GM21529 (cell line): Measurements from ENCODE around the gene LRRC15.

Experiments used
- ATAC-seq: cut with Tn5 transposase; IDR thresholded peaks from one replicate; pipeline ENCODE4 v1.9.1; 2021; ENCODE audit not compliant: unreplicated experiment

LRRC15 gene

DNA sequence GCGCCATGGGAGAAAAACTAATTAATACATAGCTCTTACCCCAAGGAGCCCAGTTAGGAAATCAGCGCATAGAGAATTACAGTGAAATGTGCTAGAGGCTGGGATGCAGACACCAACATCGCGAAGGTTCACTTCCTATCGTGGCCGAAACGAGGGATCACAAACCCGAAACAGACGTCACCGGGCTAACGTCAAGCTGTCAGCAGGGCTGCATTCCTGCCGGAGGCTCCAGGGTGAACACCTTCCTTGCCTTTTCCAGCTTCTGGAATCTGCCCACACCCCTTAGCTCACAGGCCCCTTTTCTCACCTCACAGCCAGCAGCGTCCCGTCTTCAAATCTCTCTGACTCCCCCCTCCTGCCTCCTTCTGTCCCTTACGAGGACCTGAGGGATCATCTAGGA, 16.5 kb upstream of the LRRC15 start:
- no peak for ATAC-seq

- no peak for ATAC-seq
These were observed 15.0 kb upstream of the LRRC15 start for GRCh38 chr3:194384569-194385001.

GRCh38 chr3:194384156-194384555, 14.6 kb upstream of the LRRC15 start:
- no peak for ATAC-seq

DNA sequence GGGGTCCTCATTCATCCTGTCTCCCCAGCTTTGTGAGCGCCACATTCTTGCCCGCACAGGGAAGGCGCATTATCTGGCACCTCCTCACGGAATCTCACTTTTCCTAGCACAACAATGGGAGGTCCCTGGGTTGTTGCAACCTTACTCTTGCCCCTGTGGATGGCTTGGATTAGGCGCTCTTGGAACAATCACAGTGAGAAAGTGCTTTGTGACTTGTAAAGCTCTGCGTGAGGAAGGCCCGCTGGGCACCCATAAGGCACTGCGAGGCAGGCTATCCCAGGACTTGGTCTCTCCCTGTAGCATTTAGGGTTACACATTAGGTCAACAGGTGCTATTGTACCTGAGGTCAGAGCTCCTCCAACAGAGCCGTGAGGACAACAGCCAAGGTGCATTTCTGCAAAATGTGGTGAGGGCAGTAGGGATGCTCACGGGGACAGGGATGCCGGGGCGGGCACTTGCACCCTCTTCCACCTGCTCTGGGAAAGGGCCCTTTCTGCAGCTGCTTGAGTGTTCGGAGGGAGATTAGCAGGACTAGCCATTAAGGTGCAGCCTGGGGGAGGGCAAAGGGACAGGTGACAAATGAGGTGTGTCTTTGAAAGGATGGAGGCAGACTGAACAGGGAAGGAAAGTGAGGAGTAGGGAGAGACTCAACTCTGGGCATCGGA, 13.9 kb upstream of the LRRC15 start:
- no peak for ATAC-seq

- no peak for ATAC-seq
These were observed 13.3 kb upstream of the LRRC15 start for GRCh38 chr3:194382892-194383223.

DNA sequence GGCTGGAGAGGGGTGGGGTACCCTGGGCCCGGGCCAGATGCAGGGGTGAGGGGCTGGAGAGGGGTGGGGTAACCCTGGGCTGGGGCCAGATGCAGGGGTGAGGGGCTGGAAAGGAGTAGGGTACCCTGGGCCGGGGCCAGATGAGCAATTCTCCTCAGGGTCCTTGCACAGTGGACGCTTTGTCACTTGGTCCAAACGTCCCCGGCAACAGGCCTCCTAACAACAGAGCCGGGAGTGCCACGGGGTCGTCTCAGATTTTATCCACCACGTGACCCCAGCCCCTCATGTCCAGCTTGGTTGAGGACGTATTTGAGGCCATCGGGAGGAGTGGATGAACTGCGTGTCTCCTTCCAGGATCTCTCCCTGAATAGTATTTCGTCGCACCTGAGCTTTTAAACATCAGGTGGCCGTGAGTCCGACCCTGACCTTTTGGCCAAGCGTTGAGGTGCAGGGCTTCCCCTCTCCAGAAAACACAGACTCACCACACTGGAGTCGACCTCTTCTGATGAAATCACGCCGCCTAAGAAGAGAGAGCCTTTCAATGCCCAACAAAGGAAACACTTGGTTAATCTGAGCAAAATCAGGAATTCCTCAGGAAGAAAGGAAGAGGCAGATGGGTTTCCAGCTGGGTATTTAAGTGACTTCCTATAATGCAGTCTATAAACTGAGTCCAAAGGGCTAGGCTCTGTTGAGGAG, 12.8 kb upstream of the LRRC15 start:
- ATAC-seq = no peak

DNA sequence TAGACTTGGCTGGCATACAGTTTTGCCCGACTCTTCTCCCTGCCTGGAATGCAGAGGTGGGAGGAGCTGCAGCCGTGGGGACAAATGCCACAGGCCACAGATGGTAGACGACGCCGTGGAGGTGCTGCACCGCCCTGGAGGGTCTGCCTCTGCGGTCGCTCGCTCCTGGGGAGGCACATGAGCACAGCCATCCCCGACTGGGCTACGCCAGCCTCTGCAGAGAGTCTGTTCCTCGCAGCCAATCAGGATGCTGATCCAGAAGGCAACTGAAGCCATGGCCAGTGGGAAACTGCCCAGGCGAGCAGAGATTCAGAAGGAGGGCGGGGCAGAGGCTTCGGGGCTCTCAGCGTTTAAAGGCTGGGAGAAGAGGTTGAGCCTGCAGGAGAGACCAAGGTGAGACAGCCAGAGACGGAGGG, 11.9 kb upstream of the LRRC15 start:
- ATAC-seq = no peak

- ATAC-seq = no peak
These were observed 10.8 kb upstream of the LRRC15 start for GRCh38 chr3:194380326-194380725.

DNA sequence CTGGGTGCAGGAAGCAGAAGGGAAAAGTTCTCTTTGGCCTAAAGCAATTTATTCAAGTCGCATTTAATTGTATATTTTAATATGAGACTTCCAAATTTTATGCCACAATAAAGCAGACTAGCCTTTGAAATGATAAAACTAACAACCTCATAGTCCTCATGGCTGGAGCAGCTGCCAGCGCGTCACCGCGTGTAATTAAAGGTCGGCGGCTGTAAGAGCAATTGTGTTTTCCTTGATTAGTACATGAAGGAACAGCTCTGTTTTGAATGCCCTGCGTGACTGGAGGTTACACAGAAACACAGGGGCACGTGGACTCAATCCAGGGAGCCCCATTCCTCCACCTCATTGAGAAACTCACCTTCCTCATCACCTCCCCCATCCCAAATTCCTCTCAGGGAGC, 10.1 kb upstream of the LRRC15 start:
- ATAC-seq = no peak

GRCh38 chr3:194379231-194379630, 9.7 kb upstream of the LRRC15 start:
- no peak for ATAC-seq

DNA sequence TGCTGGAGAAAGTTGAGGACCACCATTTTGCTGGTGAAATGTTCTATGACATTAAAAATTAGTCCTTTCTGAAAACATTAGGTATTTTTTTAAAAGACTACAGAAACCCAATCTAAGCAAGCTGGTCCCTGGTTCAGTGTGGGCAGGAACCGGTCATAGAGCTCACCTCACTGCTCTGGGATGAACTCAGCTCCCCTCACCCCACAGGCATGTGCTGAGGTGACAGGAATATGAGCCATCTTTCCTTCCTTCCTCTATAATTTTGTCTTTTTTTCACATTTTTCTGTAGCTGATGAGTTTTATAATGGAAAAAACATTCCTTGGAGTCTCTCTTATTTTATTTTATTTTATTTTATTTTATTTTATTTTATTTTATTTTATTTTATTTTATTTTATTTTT, 8.2 kb upstream of the LRRC15 start:
- ATAC-seq = no peak

DNA sequence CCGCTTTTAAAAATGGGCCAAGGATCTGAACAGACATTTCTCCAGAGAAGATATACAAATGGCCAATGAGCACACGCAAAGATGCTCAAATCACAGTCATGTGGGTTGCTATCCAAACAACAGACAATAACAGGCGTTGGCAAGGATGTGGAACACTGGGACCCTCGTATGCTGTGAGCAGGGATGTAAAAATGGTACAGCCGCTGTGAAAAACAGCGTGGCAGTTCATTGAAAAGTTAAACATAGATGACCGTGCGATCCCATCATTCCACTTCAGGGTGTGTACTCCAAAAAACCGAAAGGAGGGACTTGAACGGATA, 6.7 kb upstream of the LRRC15 start:
- ATAC-seq = no peak

DNA sequence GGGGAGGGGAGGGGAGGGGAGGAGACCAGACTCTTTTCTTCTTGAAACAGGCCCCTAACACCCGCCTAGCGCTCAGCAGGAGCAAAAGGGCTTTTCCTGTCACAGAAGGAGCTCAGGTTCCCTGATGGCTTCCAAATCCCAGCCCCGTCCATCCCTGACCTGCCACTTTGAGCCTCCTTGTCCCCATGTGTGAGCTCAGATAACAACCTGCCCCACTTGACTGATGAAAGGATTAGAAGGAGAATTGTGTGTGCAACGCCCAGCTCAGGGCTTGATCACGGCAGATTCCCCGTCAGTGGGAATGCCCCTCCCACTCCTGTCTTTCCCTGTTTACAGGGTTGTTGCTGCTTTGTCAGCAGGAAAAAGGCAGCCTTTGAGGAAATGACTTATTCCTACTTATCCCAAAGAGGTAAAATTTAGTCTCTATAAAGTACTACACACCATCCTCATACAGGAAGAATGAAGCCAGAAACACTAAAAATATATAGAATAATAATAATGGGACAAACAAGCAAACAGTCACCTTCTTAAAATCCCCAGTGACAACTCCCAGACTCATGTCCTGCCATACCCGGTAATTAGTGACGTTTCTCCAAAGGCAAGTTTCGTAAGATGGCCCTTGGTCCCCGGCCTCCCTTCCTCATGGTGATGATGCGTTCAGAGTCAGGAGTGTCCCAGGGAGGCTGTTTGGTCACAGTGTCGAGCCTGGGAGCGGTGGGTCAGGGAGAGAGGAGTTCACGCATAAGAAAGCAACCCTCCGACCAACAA, 6.1 kb upstream of the LRRC15 start:
- ATAC-seq = no peak

DNA sequence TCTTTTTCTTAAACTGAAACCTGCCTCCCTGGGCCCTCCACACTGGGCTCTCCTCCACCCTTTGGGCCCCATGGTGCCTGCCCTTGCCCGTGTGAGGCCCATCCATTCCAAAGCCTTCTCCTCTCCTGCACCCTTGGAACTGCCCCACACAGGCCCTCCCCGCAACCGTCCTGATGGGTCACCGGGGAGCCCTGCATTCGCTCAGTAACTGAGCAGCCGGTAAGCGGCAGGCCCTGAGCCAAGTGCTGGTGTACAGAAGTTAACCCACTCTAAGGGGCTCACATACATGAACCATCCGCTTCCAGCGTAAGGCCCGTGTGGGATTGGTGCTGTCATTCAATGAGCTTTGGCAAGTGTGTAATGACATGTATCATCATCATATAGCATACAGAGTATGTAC, 5.4 kb upstream of the LRRC15 start:
- ATAC-seq = no peak

GRCh38 chr3:194373899-194374298, 4.4 kb upstream of the LRRC15 start:
- no peak for ATAC-seq

- ATAC-seq = no peak
These were observed 3.5 kb upstream of the LRRC15 start for GRCh38 chr3:194373028-194373427.

GRCh38 chr3:194370753-194371152, 1.2 kb upstream of the LRRC15 start:
- ATAC-seq = no peak

DNA sequence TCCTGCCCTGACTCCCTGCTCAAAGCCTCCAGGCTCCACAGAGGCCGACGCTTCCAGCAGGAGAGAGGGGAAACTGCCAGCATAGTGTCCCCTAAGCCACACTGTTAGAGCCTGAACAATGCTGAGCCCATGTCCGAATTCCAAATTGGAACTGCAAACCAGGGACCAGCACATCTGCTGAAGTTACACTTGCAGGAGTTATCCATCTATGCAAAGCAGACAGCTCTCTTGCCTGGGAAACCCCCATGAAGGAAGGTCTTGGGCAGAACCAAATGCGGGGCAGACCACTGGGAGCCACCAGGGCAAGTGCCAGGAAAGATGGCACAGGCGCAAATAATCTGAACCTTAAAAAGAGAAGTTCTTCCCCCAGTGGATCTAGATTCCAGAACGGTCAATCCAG, 625 bp downstream of the LRRC15 start:
- no peak for ATAC-seq

- no peak for ATAC-seq
These were observed 1.3 kb downstream of the LRRC15 start for GRCh38 chr3:194367992-194368841.

GRCh38 chr3:194365978-194366490, 3.5 kb downstream of the LRRC15 start:
- ATAC-seq = no peak

- no peak for ATAC-seq
These were observed 4.0 kb downstream of the LRRC15 start for GRCh38 chr3:194365526-194365925.
